Measurements from ENCODE around the gene KLKB1. TPM values are rescaled to one million over a fixed set of nuclear protein-coding genes. Genes with fewer than 3 reads are reported as not detected.
"Not testable (repeated sequence)": the region's sequence is repeated elsewhere in the genome, so short reads cannot be mapped to it uniquely, and the experiment has no call there.

Gene KLKB1
- polyA plus RNA-seq, 1 donor (not counting 4 experiments of a cell fraction or from before 2014, with no cell fraction given): 0.04 TPM

- H3K36me3 ChIP-seq (ENCODE audit: control insufficient read depth in 2 of 2, extremely low read depth in 1 of 2, insufficient read depth in 2 of 2, low read length in 2 of 2): no peaks in the 10 kb centered on the region
- no peaks in the 10 kb centered on the region for H4K20me1 ChIP-seq (ENCODE audit: control insufficient read depth, extremely low read depth, insufficient read depth, low read length)
- DNase-seq (ENCODE audit: low read depth, low spot score) (no peak), FAIRE-seq (no peak)
- H3K9me3 ChIP-seq (ENCODE audit: control insufficient read depth, low read depth, low read length): no peaks in the 10 kb centered on the region
- TF ChIP-seq CTCF (optimal IDR thresholded peaks at IDR 0.05 in 1 of 3, IDR thresholded peaks at IDR 0.05 in 1 of 3, conservative IDR thresholded peaks at IDR 0.05 in 1 of 3; ENCODE audit: extremely low read depth in 1 of 3, insufficient read depth in 2 of 3, low read length in 3 of 3) (no peak), EZH2 (IDR thresholded peaks at IDR 0.05; ENCODE audit: low read length) (no peak)
- no peak overlapping the region for H3K4me2 ChIP-seq (ENCODE audit: control insufficient read depth, extremely low read depth, insufficient read depth, low read depth, low read length)
- H3K4me1 ChIP-seq (ENCODE audit: control insufficient read depth, extremely low read depth, insufficient read depth, low read length): no peaks in the 10 kb centered on the region
- H3K79me2 ChIP-seq (ENCODE audit: control insufficient read depth, insufficient read depth, low read length): no peaks in the 10 kb centered on the region
- H2AFZ ChIP-seq (ENCODE audit: control insufficient read depth, low read length): no peak overlapping the region
- no peak overlapping the region for H3K4me3 ChIP-seq (ENCODE audit: control insufficient read depth in 2 of 3, extremely low read depth in 1 of 3, insufficient read depth in 2 of 3, low read depth in 1 of 3, low read length in 3 of 3)
- no peak overlapping the region for H3K9ac ChIP-seq (ENCODE audit: control insufficient read depth, extremely low read depth, insufficient read depth, low read length)
- dilution Hi-C loops (cut with MboI; ENCODE audit: extremely low pct_ligation_motif_present, low sequenced_read_pairs): no loop called here
- H3K9me1 ChIP-seq (ENCODE audit: control insufficient read depth, extremely low read depth, insufficient read depth, low read length): no peaks in the 10 kb centered on the region
- H3K27ac ChIP-seq (ENCODE audit: control insufficient read depth, insufficient read depth, low read length): no peak overlapping the region
- H3K27me3 ChIP-seq (ENCODE audit: control insufficient read depth, extremely low read depth, insufficient read depth, low read length): no peaks in the 10 kb centered on the region
These were observed 33.5 kb downstream of the KLKB1 start for GRCh38 chr4:186260504-186261448.

GRCh38 chr4:186264660-186265059, 37.4 kb downstream of the KLKB1 start:
- no peaks in the 10 kb centered on the region for H3K27me3 ChIP-seq (ENCODE audit: control insufficient read depth, extremely low read depth, insufficient read depth, low read length)
- dilution Hi-C loops (cut with MboI; ENCODE audit: extremely low pct_ligation_motif_present, low sequenced_read_pairs): no loop called here
- H3K9ac ChIP-seq (ENCODE audit: control insufficient read depth, extremely low read depth, insufficient read depth, low read length): no peak overlapping the region
- H3K4me2 ChIP-seq (ENCODE audit: control insufficient read depth, extremely low read depth, insufficient read depth, low read depth, low read length): no peak overlapping the region
- H3K36me3 ChIP-seq (ENCODE audit: control insufficient read depth in 2 of 2, extremely low read depth in 1 of 2, insufficient read depth in 2 of 2, low read length in 2 of 2): no peaks in the 10 kb centered on the region
- no peaks in the 10 kb centered on the region for H3K9me1 ChIP-seq (ENCODE audit: control insufficient read depth, extremely low read depth, insufficient read depth, low read length)
- H3K27ac ChIP-seq (ENCODE audit: control insufficient read depth, insufficient read depth, low read length): no peak overlapping the region
- TF ChIP-seq CTCF (optimal IDR thresholded peaks at IDR 0.05 in 1 of 3, IDR thresholded peaks at IDR 0.05 in 1 of 3, conservative IDR thresholded peaks at IDR 0.05 in 1 of 3; ENCODE audit: extremely low read depth in 1 of 3, insufficient read depth in 2 of 3, low read length in 3 of 3): no peak
- no peak for TF ChIP-seq EZH2 (IDR thresholded peaks at IDR 0.05; ENCODE audit: low read length)
- no peaks in the 10 kb centered on the region for H3K4me1 ChIP-seq (ENCODE audit: control insufficient read depth, extremely low read depth, insufficient read depth, low read length)
- H2AFZ ChIP-seq (ENCODE audit: control insufficient read depth, low read length): no peak overlapping the region
- no peaks in the 10 kb centered on the region for H4K20me1 ChIP-seq (ENCODE audit: control insufficient read depth, extremely low read depth, insufficient read depth, low read length)
- no peaks in the 10 kb centered on the region for H3K9me3 ChIP-seq (ENCODE audit: control insufficient read depth, low read depth, low read length)
- no peak for DNase-seq (ENCODE audit: low read depth, low spot score)
- no peak for FAIRE-seq
- no peak overlapping the region for H3K4me3 ChIP-seq (ENCODE audit: control insufficient read depth in 2 of 3, extremely low read depth in 1 of 3, insufficient read depth in 2 of 3, low read depth in 1 of 3, low read length in 3 of 3)
- H3K79me2 ChIP-seq (ENCODE audit: control insufficient read depth, insufficient read depth, low read length): no peaks in the 10 kb centered on the region

- H3K79me2 ChIP-seq (ENCODE audit: control insufficient read depth, insufficient read depth, low read length); H3K9me3 ChIP-seq (ENCODE audit: control insufficient read depth, low read depth, low read length); H3K27ac ChIP-seq (ENCODE audit: control insufficient read depth, insufficient read depth, low read length); H3K27me3 ChIP-seq (ENCODE audit: control insufficient read depth, extremely low read depth, insufficient read depth, low read length); H3K9ac ChIP-seq (ENCODE audit: control insufficient read depth, extremely low read depth, insufficient read depth, low read length); H3K4me1 ChIP-seq (ENCODE audit: control insufficient read depth, extremely low read depth, insufficient read depth, low read length); H3K4me2 ChIP-seq (ENCODE audit: control insufficient read depth, extremely low read depth, insufficient read depth, low read depth, low read length); H3K36me3 ChIP-seq (ENCODE audit: control insufficient read depth in 2 of 2, extremely low read depth in 1 of 2, insufficient read depth in 2 of 2, low read length in 2 of 2); H2AFZ ChIP-seq (ENCODE audit: control insufficient read depth, low read length); DNase-seq (ENCODE audit: low read depth, low spot score); FAIRE-seq; H3K9me1 ChIP-seq (ENCODE audit: control insufficient read depth, extremely low read depth, insufficient read depth, low read length); H4K20me1 ChIP-seq (ENCODE audit: control insufficient read depth, extremely low read depth, insufficient read depth, low read length); H3K4me3 ChIP-seq (ENCODE audit: control insufficient read depth in 2 of 3, extremely low read depth in 1 of 3, insufficient read depth in 2 of 3, low read depth in 1 of 3, low read length in 3 of 3); dilution Hi-C loops (cut with MboI; ENCODE audit: extremely low pct_ligation_motif_present, low sequenced_read_pairs): not testable (repeated sequence)
These were observed 37.9 kb downstream of the KLKB1 start for GRCh38 chr4:186265250-186265649.
